Breast epithelium (tissue), 3 donors: ENCODE measurements around the gene RANBP1.

Experiments
- CTCF ChIP-seq, 3 donors: fragments of 450-650 bp; IDR thresholded peaks; one replicate each; pipeline ENCODE4 v1.5.1; 2016 to 2017; ENCODE audit warnings: antibody characterized with exemption in 3 of 3, mild to moderate bottlenecking in 3 of 3, moderate library complexity in 3 of 3
- POLR2A ChIP-seq: fragments of 450-650 bp; IDR thresholded peaks from one replicate; pipeline ENCODE4 v1.6.1; 2016; ENCODE audit warnings: antibody characterized with exemption, mild to moderate bottlenecking, moderate library complexity
- POLR2AphosphoS5 ChIP-seq, 3 donors: sonication (generic); formaldehyde crosslinking; IDR thresholded peaks; one replicate each; pipeline ENCODE4 v1.6.1; 2017; ENCODE audit warnings: antibody characterized with exemption in 3 of 3

DNA sequence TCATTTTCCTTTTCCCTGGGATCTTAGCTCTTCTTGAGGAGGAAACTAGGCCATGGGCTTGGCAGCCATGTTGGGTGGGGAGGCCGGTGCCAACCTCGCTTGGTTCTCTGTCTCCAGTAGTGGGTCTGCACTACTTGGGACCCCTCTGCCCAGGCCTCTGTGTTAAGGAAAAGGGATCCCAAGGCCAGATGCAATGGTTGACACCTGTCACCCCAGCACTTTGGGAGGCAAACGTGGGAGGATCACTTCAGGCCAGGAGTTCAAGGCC lies 13.8 kb downstream of the RANBP1 start:
- no peak for TF ChIP-seq CTCF (IDR thresholded peaks at IDR 0.05)
- TF ChIP-seq POLR2A = no peak
- no peak for TF ChIP-seq POLR2AphosphoS5 (IDR thresholded peaks at IDR 0.05)
